Activated CD4-positive, CD25-positive, alpha-beta regulatory T cell (primary cell): ENCODE results near the gene MTMR11.
"Not testable (repeated sequence)": the region's sequence is repeated elsewhere in the genome, so short reads cannot be mapped to it uniquely, and the experiment has no call there.

ENCODE experiments used
- DNase-seq, 4 experiments: peaks; one replicate each; lab custom pipeline; 2025; lab: John Stamatoyannopoulos, UW

Gene MTMR11, protein sequence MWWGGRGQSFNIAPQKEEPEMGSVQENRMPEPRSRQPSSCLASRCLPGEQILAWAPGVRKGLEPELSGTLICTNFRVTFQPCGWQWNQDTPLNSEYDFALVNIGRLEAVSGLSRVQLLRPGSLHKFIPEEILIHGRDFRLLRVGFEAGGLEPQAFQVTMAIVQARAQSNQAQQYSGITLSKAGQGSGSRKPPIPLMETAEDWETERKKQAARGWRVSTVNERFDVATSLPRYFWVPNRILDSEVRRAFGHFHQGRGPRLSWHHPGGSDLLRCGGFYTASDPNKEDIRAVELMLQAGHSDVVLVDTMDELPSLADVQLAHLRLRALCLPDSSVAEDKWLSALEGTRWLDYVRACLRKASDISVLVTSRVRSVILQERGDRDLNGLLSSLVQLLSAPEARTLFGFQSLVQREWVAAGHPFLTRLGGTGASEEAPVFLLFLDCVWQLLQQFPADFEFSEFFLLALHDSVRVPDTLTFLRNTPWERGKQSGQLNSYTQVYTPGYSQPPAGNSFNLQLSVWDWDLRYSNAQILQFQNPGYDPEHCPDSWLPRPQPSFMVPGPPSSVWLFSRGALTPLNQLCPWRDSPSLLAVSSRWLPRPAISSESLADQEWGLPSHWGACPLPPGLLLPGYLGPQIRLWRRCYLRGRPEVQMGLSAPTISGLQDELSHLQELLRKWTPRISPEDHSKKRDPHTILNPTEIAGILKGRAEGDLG

DNA sequence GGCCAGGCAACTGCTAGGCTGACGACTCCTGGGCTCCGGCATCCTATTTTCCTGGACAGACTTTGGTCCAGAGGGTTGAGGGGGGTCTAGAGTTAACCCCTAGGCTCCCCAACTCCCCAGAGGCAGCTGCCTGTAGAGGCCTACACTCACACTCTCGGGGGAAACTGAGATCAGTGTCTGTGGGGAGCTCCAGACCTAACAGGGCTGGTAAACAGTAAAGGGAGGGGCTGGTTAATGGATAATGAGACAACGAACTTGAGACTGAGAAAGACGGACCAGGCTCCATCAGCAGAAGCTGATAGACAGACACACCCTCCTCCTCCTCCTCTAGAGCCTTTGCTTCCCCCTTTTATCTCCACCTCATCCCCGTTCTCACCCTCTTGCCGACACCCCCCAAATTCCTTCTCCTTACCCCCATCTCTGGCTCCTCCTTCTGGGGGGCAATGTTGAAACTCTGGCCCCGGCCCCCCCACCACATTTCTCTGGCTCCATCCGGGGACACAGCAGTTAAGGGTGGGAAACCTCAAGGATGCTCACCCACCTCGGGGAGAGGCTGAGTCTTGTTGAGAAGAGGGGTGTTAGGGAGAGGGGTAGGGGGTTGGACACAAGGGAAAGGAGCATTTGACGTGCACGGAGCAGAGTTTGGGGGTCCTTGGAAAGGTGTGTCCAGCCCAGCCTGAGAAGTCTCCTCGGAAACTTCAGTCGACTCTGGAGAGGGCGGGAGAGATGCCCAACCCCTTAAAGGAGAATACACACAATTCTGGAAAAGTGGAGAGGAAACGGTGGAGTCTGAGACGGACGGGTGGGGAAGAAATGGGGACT lies at the start of gene MTMR11:
MTMR11 (minus strand) TSS at position 710 of the 822 bp plus-strand sequence; CDS start at position 478, 232 bp downstream.
- DNase-seq = no peak

DNA sequence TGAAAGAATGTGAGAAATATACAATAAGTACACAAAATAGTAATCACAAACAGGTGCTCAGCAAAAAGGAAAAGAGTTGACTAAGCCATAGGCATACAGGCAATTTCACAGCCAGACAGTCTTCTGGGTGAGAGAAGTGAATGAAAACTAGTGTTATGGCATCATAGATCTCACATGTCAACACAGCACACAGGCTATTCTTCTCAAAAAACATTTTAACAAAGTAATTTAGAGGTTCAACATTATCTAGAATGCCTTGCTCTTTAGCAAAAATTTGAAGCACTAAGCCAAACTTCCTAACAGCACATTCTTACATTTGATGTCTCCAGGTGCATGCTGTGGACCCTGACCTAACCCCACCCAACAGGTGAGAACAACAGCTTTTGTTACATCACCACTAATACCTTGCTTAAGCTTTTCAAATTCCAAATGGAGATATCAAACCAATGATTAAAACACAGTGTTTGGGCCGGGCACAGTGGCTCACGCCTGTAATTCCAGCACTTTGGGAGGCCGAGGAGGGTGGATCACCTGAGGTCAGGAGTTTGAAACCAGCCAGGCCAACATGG lies 43.4 kb upstream of the MTMR11 start:
- DNase-seq = no peak

DNA sequence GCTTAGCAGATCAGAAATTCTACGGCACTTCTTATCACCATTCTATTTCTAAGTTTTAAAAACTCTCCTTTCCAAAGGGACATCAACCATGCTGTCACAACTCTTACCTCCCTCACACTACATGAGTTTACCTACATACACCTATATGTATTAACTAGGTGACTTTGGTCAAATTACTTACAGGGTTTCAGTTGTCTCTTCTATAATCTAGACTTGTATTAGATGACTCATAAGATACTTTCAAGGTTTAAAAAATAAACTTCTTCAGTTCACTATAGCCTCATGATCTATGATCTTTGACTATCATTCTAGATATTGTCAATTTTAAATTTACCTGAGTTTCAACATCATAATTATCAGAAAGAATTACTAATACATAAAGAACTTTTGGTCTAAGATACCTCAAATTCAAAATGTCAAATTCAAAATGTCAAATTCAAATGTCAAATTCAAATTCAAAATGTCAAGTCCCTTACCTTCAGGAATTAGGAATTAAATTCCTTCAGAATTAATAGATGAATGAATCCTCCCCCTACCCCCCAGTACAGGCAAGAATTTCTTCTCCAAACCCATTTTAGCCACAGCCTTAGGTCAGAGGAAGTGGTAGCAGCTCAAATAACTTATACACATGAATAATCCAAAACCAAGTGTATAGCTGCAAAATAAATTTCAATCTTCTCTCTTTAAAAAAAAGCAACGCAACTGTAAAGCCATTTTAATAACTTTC lies 42.7 kb upstream of the MTMR11 start:
- no peak for DNase-seq

DNA sequence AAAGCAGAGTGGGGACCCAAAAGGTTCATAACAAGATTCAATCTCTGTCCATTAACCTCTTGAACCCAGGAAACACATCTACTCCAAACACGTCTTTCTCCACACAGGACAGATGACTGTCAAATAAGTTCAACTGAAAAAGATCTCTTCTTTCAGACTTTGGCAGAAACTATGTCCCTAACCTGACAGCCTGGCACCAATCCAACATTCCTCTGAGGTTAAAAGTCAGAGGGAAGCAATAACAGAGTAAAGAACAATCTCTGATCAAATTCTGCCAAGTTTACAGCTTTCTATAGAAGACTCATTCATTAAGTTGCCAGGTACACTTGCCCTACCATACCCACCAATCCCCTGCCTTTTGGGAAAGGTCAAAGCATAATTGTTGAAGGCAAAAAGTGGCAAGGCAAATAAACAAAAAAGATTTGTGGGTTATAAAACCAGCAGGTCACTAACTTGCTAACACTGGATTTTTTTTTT lies 41.9 kb upstream of the MTMR11 start:
- no peak for DNase-seq

DNA sequence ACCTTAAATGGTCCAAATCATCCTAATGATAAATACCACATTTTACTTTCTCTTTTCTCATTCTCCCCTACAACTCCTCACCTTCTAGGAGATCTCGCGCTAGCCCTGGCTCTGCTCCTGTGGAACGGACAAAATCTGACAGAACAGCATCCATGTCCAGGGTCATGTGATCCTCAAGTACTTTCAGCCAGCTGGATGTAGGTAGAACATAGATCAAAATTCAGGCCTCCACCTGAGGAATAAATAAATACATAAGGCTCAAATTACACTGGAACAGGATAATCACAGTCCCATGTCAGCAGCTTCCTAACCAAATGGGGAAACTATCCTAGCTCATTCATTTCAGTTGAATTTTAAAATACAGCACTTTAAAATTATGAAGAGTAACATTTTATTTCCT lies 40.7 kb upstream of the MTMR11 start:
- DNase-seq = no peak

DNA sequence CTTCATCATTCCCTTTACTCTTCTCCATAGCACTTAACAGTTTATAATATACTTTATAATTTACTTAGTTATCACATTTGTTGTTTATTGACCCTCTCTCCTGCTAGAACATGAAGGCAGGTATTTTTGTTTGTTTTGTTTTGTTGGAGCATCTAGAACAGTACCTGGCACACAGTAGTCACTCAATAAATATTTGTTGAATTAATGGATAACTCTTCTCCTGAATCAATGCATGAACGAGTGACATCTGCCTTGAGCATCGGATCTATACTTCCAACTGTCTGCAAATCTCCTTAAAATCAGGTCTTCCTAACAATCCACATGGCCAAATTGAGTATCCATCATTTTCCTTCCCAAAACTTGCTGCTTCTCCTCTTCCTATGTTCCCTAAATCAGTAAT lies 35.9 kb upstream of the MTMR11 start:
- DNase-seq = no peak

DNA sequence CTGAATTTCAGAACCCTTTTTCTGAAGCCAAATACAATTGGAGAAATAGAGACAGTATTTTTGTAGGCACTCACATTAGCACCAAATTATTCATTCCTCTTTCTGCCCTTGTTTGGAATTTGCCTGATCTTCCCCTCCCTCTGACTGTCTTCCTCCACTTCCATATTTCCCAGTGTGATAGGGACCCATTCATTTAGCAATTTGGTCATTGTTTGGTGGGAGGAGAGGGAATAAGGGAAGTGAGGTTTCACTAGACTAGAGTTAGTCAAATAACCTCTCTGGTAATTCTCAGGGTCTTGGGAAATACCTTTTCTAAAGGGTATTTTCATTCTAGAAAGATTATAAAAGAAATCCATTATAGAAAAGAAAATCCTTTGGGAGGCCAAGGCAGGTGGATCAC lies 31.0 kb upstream of the MTMR11 start:
- DNase-seq = no peak

DNA sequence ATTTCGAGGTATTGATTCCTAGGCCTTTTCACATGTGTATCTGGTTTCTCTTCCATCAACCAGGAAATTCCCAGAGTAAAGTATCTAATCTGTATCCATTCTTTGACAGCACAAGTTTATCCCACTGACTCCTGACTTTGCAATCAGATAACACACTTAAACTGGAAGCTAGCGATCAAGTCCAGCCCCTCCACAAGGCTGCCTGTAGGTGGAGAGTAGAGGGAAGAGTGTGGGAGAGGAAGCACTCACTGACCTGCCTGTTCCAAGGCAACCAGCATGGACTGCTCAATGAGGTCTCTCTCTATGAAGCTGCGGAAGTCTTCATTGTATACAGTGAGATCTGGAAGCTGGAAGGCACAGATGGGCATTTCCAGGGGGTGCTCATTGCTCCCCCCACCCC lies 30.4 kb upstream of the MTMR11 start:
- DNase-seq = no peak

DNA sequence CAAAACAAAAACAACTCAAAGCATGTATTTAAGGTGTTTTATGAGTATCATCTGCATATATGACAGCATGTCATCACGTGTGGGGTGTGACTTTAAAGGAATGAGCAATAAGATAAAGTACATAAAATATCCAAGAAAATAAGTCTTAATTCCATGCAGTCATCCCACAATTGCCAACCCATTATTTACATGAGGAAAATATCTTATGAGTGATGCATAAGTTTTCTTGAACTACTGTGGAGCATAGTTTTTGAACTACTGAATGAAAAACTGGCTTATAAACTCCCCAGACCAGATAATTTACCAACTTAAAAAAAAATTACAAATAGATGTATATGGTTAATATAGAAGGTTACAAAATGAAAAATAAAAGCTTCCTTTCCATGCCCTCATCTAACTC lies 29.7 kb upstream of the MTMR11 start:
- DNase-seq = no peak

DNA sequence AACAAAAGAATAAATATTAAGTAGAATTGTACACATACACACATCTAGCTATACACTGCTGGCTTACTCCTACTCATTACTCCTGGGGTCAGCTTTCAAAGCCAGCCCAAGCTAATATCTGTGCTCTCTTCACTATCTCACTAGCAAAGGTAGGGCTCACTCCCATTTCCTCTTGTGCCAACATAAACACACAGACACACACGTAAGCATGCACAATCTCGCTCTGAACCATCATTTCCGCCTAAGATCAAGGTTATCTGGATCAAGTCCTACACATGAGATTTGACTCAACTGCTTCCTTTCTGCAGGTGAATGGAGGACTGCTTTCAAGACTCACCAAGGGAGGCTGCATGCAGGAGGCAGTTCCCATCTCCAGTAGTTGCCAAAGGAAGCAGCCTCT lies 28.8 kb upstream of the MTMR11 start:
- DNase-seq = no peak

DNA sequence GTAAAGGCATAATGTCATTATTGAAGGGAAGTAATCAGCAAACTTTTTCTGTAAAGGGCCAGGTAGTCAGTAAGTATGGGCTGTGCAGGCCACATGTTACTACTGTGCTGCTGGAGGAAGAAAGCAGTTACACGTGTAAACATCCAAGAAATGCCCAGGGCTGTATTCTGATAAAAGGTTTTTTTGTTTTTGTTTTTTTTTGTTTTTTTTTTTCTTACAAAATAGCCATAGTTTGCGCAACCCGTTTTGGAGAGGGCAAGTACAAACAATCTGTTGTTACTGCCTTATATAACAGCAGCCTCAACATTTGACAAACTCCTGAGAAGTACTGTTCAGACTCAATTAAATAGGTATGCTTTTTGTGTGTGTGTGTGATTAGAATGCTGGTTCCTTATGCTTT lies 26.7 kb upstream of the MTMR11 start:
- no peak for DNase-seq

DNA sequence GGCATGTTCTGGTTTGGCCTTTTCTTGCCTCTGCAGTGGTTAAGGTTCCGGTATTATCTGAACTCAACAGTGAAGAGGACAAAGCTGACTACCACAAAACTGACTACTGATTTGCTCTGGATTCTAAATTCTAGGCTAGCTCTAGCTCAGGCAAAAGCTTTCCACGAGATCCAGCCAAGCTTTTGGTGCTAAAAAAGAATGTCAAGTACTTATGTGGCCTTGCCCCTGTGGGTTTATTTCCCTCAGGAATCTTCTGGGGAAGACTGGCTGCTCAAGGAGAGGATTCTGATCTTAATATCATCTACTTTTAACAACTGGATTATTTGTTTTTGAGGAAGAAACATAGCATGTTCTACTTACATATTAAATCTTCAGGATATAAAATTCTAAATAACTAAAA lies 26.1 kb upstream of the MTMR11 start:
- no peak for DNase-seq

DNA sequence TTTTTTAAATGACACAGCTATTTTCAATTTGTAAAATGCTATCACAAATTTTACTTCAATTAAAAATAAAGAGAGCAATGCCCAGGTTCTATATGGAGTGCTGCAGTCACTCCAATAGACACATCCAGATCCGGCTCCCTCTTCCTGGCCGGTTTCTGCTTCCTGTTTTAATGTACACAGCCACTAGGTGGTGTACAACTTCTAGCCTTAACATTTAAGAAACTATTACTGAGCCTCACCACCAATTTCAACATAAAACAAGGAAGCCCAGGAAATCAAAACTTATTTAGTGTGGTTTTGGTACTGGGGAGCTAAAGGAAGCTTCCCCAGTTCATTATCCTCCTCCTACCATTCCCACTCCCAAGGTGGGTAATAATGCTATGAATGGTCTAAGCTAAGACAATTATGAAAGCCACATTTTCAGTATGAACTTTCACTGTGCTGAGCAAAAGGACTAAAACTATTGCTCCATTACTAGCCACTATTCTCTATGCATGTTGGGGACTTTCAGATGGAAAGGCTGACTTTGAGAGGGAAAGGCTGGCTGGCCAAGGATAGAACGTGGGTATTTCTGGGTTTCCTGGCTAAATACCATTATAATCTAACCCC lies 25.5 kb upstream of the MTMR11 start:
- no peak for DNase-seq

DNA sequence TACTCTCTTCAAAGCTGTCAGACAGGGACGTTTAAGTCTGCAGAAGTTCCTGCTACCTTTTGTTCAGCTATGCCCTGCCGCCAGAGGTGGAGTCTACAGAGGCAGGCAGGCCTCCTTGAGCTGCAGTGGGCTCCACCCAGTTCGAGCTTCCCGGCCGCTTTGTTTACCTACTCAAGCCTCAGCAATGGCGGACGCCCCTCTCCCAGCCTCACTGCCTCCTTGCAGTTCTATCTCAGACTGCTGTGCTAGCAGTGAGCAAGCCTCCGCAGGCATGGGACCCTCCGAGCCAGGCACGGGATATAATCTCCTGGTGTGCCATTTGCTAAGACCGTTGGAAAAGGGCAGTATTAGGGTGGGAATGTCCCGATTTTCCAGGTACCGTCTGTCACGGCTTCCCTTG lies 20.9 kb upstream of the MTMR11 start:
- not testable (repeated sequence) for DNase-seq

DNA sequence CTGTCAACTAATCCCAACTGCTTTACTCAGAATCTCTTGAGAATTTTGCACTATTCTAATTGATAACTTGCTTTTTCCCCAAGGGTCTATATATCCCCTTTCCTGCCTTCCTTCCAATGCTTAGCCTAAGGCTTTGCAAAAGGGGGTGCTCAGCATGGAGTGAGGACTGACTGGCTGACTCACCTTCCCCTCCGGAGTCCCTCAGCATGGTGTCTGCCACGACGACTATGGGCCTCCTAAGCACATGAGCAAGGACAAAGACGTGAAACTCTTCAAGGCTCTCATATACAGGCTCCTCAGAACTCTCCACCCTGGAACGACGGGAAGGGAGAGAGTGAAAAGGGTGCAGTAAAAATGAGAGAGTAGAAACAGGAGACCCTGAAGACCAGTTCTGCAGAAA lies 13.2 kb upstream of the MTMR11 start:
- DNase-seq = no peak

DNA sequence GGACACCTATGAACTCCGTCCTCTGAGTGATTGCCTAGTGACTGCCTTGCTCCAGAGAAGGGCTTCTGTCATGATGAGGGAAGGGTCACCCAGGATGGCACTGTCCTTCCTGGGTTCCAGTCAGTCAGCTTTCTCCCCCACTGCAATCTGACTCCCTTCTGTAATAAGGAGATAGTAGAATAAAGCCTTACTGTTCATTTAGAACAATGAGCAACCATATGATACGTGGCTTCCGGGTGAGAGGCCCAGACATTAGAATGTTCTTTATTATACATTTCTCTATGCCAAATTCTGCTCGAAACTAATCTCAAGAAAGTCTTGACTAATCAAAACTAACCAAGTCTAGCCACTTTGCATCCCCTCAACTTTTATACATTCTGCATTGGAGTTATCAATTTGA lies 8.5 kb upstream of the MTMR11 start:
- DNase-seq = no peak

DNA sequence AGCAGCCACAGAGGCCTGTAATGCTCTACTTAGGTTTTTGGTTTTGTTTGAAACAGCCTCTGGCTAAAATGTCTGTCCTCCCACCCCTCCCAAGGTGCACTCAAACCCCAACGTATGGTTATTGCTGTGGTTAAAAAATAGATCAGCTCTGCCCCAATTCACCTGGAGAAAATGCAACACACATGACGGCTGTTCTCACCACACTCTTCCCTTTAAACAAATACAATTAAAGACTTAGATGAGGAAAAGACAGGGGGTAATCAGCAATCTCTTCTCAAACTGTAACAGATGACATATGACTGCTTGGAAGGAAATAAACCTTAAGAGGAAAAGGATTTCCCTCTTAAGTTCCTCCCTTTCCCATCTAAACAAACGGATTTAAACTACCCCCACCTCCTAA lies 6.2 kb upstream of the MTMR11 start:
- no peak for DNase-seq

DNA sequence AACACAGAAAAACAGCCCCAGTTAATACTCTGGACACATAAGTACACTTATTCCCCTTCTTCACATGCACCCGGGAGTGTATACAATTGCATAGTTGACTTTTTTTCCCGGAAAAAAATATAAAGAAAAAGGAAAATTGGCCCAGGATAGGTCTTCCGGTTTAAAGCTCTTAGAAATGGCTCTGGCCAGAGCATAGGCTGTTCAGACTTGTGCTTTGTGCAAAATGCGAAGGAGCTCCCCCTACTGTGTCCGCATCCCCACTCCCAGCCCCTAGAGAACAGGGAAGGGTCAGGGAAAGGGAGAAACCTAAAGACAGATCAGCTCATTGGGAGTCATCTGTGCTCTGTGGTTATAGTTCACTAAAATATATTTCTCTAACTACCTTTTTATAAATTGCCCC lies 5.5 kb upstream of the MTMR11 start:
- no peak for DNase-seq

DNA sequence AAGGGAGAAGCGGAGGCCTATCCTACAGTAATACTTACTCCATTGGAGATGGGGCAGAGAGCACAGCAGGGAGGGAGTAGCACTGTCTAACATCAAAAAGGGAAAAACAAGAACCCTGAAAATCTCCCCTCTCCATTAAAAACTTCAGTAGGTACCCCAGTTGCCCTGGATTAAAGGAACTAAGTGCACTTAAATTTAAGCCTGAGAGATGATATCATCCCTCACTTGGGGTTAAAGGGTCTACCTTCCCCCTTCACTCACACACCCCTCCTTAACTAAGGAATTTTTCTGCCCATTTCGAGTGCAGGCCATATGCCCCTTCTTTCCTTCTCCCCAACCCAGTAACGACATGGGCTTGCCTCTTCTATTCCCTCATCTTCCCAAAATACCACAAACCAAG lies 3.7 kb upstream of the MTMR11 start:
- DNase-seq = no peak

DNA sequence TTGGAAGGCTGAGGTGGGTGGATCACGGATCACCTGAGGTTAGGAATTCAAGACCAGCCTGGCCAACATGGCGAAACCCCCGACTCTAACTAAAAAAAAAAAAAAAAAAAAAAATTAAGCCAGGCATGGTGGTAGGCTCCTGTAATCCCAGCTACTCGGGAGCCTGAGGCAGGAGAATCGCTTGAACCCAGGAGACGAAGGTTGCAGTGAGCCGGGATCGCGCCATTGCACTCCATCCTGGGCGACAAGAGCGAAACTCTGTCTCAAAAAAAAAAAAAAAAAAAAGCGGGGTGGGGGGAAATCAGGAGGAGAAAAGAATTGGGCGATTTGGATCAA lies 2.0 kb upstream of the MTMR11 start:
- DNase-seq = not testable (repeated sequence)

DNA sequence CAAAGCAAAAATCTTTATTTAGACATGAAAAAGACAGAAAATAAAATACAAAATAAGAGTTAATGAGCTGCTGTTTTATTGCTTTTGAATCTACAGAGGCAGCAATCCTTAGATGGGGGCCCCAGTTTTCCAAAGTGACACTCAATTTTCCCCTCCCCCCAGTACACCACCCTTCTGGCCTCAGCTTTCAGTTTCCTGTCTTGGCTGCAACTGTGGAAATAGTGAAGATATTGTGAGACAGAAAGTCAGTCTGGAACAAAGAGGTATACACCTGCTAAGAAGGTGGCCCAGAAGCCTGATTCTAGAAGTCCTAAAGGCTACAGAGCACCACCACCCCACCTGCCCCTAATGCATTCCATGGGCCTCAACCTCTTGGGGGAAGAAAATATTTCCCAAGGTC lies 1.1 kb upstream of the MTMR11 start:
- no peak for DNase-seq
